Gastrocnemius medialis (tissue), 4 donors: Measurements from ENCODE around the gene TJP3.

Experiments
- CTCF ChIP-seq, 5 experiments: fragments of 450-650 bp in 3 of 5; fragments of 200-600 bp in 2 of 5; sonication (generic) in 2 of 5; IDR thresholded peaks in 4 of 5; conservative IDR thresholded peaks in 1 of 5; 1 replicate in 4 of 5; 2 replicates in 1 of 5; pipeline ENCODE4 v1.5.1; 2016 to 2019; ENCODE audit warnings: antibody characterized with exemption in 5 of 5, mild to moderate bottlenecking in 3 of 5, moderate library complexity in 3 of 5
- POLR2A ChIP-seq, 2 donors: fragments of 450-650 bp; IDR thresholded peaks; one replicate each; pipeline ENCODE4 v1.6.1; 2017; ENCODE audit warnings: antibody characterized with exemption in 2 of 2, mild to moderate bottlenecking in 2 of 2, moderate library complexity in 2 of 2

- TF ChIP-seq POLR2A (IDR thresholded peaks at IDR 0.05) (no peak), CTCF (IDR thresholded peaks at IDR 0.05 in 4 of 5, conservative IDR thresholded peaks at IDR 0.05 in 1 of 5) (no peak)
Observed at GRCh38 chr19:3746371-3747056, 38.3 kb downstream of the TJP3 start.
